Measurements from ENCODE around the gene MIF.
"Not testable (repeated sequence)": the region's sequence is repeated elsewhere in the genome, so short reads cannot be mapped to it uniquely, and the experiment has no call there.

MIF gene

GRCh38 chr22:23903328-23903971, 9.3 kb downstream of the MIF start:
- no peak for FAIRE-seq

DNA sequence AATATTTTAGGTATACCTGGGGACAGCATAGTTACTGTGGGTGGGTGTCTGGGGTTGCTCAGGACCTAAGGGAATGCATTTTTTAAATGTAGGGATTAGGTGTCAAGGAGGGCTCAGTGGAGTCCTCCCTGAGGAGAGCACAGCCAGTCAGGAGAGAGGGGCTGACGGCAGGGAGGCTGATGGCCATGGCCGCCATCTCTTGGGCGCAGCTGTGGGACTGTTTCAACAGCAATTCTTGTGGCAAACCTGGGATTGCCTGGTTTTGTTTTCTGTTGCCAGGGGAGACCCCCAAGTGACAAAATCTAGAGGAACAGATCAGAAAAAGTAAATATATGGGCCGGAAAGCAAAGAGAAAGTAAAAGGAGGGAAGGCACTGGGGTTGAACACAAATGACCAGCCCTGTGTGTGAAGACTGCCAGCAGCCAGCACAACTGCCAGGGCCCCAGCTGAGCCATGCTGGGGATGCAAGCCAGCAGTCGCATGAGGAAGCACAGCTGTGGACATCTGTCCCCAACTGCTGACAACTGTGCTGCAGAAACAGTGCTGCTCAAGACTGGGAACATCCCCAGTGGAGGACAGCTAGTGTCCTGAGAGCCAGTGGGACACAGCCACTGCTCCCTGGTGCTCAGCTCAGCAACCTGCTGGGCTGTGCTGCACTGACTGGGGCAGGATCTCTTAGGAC, 10.5 kb downstream of the MIF start:
- FAIRE-seq = no peak

DNA sequence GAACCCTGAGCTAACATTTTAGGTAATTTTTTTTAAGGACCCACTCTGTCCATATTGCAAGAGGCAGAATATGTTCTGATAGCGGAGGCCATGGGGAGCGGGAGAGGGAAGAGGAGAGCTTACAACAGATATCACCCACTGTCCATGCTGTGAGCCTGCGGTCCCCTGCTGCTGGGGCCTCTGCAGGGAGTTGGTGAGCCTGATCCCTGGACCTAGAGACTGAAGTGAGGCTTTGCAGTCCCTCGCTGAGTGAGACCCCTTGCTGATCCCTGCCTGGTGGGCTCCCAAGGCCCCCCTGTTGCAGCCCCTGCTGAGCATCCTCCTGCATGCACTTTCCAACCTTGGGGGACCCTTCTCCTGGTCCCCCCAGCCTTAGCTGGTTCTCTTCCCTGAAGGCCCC, 12.5 kb downstream of the MIF start:
- FAIRE-seq = no peak

GRCh38 chr22:23907423-23907822, 13.2 kb downstream of the MIF start:
- FAIRE-seq = not testable (repeated sequence)

DNA sequence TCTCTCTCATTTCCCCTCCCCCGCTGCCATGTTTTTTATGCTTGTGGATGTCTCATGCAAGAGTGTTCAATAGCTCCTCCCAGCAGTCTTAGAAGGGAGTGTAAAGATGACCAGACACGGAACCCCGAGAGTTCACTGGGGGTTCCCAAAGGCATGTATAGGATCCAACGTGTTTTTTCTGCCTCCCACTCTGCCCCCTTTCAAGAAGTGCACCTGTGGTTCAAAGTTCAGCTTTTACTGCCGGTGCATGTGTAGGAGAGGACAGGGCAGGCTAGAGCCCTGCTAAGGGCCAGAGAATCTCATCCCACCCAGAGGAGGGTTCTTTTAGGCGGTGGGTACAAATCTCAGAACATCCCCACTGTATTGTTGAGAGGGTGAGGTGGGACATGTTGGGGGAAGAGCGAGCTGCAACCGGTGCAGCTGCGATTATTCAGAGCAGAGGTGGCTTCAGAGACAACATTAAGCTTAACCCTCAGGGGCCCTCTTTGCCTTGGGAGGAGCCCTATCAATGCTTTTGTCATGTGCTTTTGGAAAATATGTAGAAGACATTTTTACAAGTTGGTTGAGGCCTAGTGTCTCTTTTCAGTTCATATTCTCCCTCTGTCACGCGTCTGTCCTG, 14.5 kb downstream of the MIF start:
- no peak for FAIRE-seq

DNA sequence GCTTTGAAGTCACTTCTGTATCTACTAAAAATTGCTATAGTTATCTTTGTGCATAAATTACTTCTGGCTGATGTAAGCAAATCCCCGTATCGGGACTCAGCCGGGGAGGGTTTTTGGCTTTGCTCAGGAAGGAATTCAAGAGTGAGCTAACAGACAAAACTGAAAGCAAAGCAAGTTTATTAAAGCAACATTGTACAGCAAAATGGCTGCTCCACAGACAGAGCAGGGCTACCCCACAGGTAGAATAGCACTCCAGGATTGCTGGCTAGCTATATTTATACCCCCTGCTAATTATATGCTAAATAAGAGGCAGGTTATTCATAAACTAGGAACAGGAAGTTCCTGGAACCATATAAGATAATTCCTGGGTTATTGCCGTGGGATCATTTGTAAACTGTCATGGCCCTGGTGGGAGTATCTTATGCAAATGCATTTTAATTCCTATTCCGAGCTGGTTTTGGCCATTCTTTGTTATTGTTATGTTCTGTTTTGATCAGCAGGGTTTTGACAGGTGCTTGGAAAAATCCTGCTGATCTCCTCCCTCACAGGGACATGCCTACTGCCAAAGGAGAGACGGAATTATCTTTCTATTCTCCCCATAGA, 15.2 kb downstream of the MIF start:
- FAIRE-seq = no peak

DNA sequence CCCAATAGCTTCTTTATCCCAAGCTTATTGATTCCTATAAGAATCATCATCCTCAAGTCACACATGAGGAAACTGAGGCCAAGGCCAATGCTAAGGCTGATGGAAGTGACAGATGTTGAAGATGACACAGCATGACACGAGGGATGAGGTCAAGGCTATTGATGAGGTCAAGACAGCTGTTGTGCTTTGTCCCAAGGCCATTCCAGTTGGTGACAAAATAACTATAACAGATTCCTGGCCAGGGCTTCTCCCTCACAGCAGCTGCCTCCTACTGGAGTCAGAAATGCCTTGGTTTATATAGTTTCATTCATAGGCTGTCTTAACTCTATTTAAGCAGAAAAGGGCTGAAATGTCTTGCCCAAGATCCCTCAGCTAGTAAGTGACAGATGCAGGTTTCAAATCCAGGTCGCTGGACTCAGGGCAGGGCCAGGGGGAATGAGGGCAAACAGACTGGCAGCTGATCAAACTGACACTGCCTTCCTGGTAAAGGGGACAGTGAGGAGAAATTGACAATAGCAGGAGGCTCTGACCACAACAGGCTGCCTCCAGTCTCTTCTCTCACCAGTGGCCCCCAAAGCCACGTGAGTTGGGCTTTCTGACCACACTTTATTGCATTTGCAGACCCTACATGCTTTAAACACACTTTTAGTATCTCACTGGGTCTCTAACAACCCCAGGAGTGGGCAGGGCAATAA, 16.5 kb downstream of the MIF start:
- no peak for FAIRE-seq

DNA sequence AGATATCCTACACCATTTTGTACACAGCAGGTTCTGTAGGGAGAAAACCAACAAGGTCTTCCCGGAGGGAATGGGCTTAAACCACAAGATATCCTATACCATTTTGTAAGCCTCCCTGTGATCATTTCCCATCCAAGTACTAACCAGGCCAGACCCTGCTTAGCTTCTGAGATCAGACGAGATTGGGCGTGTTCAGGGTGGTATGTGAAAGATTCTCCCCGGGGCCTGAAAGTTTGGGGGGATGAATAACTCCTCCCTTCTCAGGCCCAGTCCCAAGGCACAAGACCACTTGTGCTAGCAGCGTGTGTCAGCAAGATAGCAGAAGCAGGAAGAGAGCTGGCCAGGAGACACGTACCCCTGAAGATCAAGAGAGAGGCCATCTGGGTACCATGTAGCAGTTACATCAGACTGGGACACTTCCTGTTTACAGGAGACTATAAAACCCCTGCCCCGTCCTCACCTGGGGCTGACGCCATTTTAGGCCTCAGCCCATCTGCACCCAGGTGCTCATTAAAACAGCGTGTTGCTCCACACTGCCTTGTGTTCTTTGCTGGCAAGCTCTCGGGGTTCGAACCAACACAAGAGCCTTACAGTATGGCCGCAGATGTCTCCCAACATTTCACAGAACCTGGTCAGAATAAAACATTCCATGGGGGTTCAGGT, 17.3 kb downstream of the MIF start:
- no peak for FAIRE-seq

GRCh38 chr22:23912293-23912903, 18.2 kb downstream of the MIF start:
- FAIRE-seq = no peak

- no peak for FAIRE-seq
Measured at GRCh38 chr22:23913306-23913660, 19.1 kb downstream of the MIF start.

DNA sequence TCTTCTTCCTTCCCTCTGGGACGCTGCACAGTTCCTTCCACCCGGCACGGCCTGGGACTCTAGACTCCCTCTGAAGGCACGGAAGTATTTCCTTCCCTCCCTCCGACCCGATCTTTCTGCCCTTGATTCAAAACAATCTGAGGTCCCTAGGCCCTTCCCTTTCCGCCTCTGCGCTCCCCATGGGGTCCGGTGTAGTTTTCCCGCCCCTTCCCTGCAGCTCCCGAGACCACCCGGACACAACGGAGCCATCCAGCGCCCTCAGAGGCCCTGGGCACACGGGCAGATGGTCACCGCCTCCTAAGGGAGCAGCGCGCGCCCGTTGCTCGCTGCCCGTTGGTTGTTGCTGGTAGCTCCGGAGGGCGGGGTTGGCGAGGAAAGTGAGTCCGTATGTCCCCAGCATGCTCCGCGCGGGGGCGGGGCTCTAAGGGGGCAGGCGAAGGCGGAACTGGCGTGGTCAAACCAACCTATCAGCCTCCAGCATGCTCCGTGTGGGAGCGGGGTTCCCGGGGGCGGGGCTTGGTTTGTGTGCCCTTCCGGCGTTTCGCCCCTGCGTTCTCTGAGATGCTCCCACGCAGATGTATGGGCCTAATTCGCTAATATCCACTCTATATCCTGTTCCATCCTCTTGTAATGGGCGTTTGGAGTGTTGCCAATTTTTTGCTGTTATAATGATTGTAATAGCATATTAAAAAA, 19.6 kb downstream of the MIF start:
- FAIRE-seq = peak; percentile 80

- no peak for FAIRE-seq
Measured at GRCh38 chr22:23915290-23915689, 21.1 kb downstream of the MIF start.

DNA sequence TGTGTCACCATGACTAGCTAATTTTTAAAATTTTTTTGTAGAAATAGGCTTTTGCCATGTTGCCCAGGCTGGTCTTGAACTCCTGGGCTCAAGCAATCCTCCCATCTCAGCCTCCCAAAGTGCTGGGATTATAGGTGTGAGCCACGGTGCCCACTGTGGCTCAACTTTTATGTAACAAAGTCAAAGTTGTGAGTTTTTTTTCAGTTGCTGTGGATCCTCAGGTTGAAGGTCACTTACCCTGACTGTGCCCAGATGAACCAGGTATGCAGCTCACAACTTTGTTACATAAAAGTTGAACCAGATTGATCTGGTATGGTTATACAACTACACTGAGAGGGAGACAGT, 26.1 kb downstream of the MIF start:
- not testable (repeated sequence) for FAIRE-seq

GRCh38 chr22:23921586-23922201, 27.5 kb downstream of the MIF start:
- not testable (repeated sequence) for FAIRE-seq

DNA sequence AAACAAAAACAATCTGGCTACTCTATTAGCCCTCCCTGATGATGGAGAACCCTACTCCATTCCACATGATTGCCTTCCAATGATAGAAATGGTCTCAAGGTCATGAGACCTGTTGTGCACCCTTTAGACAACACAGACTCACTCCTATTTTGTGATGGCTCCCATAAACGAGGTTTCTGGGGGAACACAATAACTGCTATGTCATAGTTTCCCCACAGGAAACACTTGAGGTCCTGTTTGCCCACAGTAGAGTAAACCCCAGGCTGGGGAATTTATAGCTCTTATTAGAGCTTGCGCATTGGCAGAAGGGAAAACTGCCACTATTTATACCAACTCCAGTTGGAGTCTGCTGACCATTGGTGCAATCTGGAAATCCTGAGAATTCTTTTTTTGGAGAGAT, 28.7 kb downstream of the MIF start:
- FAIRE-seq = no peak

DNA sequence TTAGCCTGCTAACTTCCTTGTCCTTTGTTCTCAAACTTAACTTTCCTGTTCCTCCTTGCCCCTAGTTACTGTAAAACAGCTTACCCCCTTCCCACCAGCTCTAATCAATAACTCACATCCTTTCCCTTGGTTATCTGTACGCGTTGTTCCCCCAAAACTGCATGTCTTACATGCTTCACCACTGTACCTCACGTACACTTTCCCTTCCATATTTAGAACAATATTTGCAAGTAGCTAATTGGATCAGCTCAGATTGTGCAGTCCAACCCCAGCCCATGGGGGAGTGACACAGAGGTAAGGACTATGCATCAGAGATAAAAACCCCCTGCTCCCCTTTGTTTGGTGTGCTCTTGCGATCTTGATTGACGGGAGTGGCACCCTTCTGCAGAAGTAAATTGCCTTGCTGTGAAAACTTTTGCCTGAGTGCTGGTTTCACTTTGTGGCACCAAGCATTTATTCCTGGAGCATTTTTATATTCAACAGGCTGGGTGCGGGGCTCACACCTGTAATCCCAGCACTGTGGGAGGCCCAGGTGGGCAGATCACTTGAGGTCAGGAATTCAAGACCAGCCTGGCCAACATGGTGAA, 30.9 kb downstream of the MIF start:
- no peak for FAIRE-seq

GRCh38 chr22:23926561-23926960, 32.4 kb downstream of the MIF start:
- no peak for FAIRE-seq

DNA sequence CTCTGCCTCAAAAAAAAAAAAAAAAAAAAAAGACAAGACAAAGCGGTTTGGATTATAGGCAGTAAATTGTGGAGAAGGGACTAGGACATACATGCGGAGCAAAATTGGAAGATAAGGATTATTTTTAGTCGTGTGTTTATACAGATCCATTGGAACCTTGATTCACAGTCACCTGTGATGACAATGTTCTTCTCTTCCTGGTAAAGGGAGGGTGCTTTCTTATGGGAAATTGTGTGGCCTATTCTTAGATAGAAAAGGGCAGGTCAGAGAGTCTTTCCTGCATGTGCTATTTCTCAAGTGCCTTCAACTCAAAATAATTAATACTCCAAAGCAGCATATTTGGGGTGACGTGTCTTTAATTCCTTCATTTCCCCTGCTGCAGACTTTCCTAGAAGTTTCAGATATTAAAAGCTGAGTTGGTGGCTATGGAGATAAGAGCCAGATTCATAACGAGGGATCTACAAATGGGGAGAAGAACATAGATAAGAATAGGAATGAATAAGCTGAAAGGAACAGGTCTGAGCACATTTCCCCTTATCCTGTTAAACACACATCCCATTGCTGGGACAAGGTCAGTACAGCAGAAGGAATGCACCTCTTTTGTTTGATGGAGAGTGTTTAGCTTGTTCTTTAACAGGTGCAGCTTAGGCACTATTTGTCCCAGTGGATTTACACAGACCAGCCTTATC, 44.3 kb downstream of the MIF start:
- no peak for FAIRE-seq

GRCh38 chr22:23939017-23939357, 44.8 kb downstream of the MIF start:
- FAIRE-seq = no peak

GRCh38 chr22:23940166-23940565, 46.0 kb downstream of the MIF start:
- FAIRE-seq = not testable (repeated sequence)

Data from colon (tissue), 2 donors.